Progenitor cell of endocrine pancreas (in vitro differentiated cells): ENCODE data around the gene STAG1. TPM values are rescaled to one million over a fixed set of nuclear protein-coding genes. Genes with fewer than 3 reads are reported as not detected.

Experiments
- DNase-seq: peaks from one replicate; pipeline ENCODE4 v3.0.0; 2021; ENCODE audit warnings: low spot score; ENCODE audit not compliant: unreplicated experiment
- H3K27ac Mint-ChIP-seq: 2 replicates; pipeline ENCODE4 v1.8.0; 2021; ENCODE audit warnings: mild to moderate bottlenecking, moderate library complexity, mixed read lengths
- H3K27me3 Mint-ChIP-seq: 2 replicates; pipeline ENCODE4 v1.8.0; 2021; ENCODE audit warnings: mixed read lengths
- H3K36me3 Mint-ChIP-seq: 2 replicates; pipeline ENCODE4 v1.8.0; 2022; ENCODE audit warnings: mixed read lengths; ENCODE audit not compliant: insufficient read depth
- H3K4me1 Mint-ChIP-seq: 2 replicates; pipeline ENCODE4 v1.8.0; 2021; ENCODE audit warnings: low read depth, mixed read lengths
- H3K4me3 Mint-ChIP-seq: 2 replicates; pipeline ENCODE4 v1.8.0; 2021; ENCODE audit warnings: low read depth, mild to moderate bottlenecking, moderate library complexity, mixed read lengths
- H3K9me3 Mint-ChIP-seq: 2 replicates; pipeline ENCODE4 v1.8.0; 2021; ENCODE audit warnings: low read depth, mixed read lengths
- CTCF ChIP-seq: fragments of 200-600 bp; sonication (generic); IDR thresholded peaks from one replicate; pipeline ENCODE4 v1.5.0; 2021; ENCODE audit warnings: antibody characterized with exemption, mild to moderate bottlenecking; ENCODE audit not compliant: unreplicated experiment
- total RNA-seq: library from RNA; stranded (reverse); gene quantifications from 2 replicates; pipeline ENCODE4 v1.2.1, GENCODE V29; 2021

The STAG1 gene
- total RNA-seq, 1 donor from 2014 or later = 46.4 TPM

- H3K27ac Mint-ChIP-seq = no peak overlapping the region
- H3K36me3 Mint-ChIP-seq = peaks cover 16% of the 10 kb centered on the region
- TF ChIP-seq CTCF = no peak
- no peak for DNase-seq
- H3K4me3 Mint-ChIP-seq = no peak overlapping the region
- no peaks in the 10 kb centered on the region for H3K27me3 Mint-ChIP-seq
- peaks cover 16% of the 10 kb centered on the region for H3K9me3 Mint-ChIP-seq
- peaks cover 2% of the 10 kb centered on the region for H3K4me1 Mint-ChIP-seq
Measured at GRCh38 chr3:136699271-136699828, 52.8 kb downstream of the STAG1 start.

- DNase-seq = no peak
- no peak overlapping the region for H3K27ac Mint-ChIP-seq
- peaks cover 16% of the 10 kb centered on the region for H3K9me3 Mint-ChIP-seq
- H3K4me1 Mint-ChIP-seq = peaks cover 1% of the 10 kb centered on the region
- TF ChIP-seq CTCF = no peak
- no peak overlapping the region for H3K4me3 Mint-ChIP-seq
- peaks cover 18% of the 10 kb centered on the region for H3K36me3 Mint-ChIP-seq
- H3K27me3 Mint-ChIP-seq = no peaks in the 10 kb centered on the region
Measured at GRCh38 chr3:136698361-136698760, 53.8 kb downstream of the STAG1 start.

- Mint-ChIP-seq H3K9me3 (peaks cover 16% of the 10 kb centered on the region), H3K27me3 (no peaks in the 10 kb centered on the region), H3K4me1 (no peaks in the 10 kb centered on the region), H3K27ac (no peak overlapping the region), H3K4me3 (no peak overlapping the region), H3K36me3 (peaks cover 19% of the 10 kb centered on the region)
- TF ChIP-seq CTCF = no peak
- no peak for DNase-seq
Measured at GRCh38 chr3:136696797-136697196, 55.4 kb downstream of the STAG1 start.

GRCh38 chr3:136694321-136694720 is 57.9 kb downstream of the STAG1 start:
- no peak for TF ChIP-seq CTCF
- Mint-ChIP-seq H3K36me3 (peaks cover 18% of the 10 kb centered on the region), H3K4me1 (no peaks in the 10 kb centered on the region), H3K27ac (no peak overlapping the region), H3K4me3 (no peak overlapping the region), H3K9me3 (peaks cover 16% of the 10 kb centered on the region), H3K27me3 (no peaks in the 10 kb centered on the region)
- no peak for DNase-seq

- Mint-ChIP-seq H3K36me3 (peaks cover 10% of the 10 kb centered on the region), H3K27ac (no peak overlapping the region), H3K4me1 (no peaks in the 10 kb centered on the region), H3K9me3 (peaks cover 5% of the 10 kb centered on the region), H3K27me3 (no peaks in the 10 kb centered on the region), H3K4me3 (no peak overlapping the region)
- no peak for DNase-seq
- TF ChIP-seq CTCF = no peak
Measured at GRCh38 chr3:136690599-136690998, 61.6 kb downstream of the STAG1 start.
